ENCODE measurements around the gene ATP13A3.
A peak's percentile ranks its signal among the peaks of the same experiment; 100 is the strongest.
"Not testable (repeated sequence)": the region's sequence is repeated elsewhere in the genome, so short reads cannot be mapped to it uniquely, and the experiment has no call there.

The ATP13A3 gene

DNA sequence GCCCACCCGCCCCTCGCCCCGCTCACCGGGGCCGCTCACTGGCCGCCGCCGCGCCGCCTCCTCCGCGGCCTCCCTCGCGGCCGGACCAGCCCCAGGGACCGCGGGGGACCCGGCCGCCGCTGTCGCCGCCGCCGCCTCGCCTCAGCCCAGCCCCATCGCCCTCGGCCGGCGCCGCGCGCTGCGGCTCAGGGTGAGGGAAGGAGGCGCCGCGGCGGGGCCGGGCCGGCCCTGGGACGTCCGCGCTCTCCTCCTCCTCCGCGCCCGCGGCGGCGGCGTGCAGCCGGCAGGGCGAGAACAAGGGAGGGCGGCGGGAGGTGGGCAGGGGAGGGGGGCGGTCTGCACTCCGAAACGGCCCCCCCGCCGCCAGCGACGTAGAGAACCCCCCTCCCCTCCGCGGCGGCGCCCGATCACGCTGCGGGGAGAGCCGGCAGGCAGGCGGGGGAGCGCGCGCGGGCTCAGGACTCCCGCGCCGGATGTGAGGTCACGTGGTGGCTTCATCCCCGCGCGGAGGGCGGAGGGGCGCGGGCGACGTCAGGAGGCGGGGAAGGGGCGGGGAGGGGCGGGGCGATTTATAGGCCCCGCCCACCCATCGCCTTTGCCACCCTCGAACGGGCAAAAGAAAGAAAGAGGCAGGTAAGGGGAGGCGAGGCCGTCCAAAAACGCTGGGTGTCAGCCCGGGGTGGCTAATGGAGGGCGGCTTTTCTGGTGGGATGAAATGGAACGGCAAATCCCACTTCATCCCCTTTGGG, at the start of gene ATP13A3:
Gene ATP13A3 (minus strand): TSS at position 463 of the 749 bp plus-strand sequence. CDS start 24,812 bp downstream, outside the sequence.
- Mint-ChIP-seq H3K4me1 (ENCODE audit: low read depth) (peaks cover 45% of the 10 kb centered on the region), H3K27ac (peak within 1 kb of the TSS; percentile 95), H3K36me3 (ENCODE audit: low read depth) (peaks cover 27% of the 10 kb centered on the region), H3K4me3 (peak within 1 kb of the TSS; percentile 90), H3K9me3 (no peaks in the 10 kb centered on the region), H3K27me3 (ENCODE audit: low read depth) (no peaks in the 10 kb centered on the region)

DNA sequence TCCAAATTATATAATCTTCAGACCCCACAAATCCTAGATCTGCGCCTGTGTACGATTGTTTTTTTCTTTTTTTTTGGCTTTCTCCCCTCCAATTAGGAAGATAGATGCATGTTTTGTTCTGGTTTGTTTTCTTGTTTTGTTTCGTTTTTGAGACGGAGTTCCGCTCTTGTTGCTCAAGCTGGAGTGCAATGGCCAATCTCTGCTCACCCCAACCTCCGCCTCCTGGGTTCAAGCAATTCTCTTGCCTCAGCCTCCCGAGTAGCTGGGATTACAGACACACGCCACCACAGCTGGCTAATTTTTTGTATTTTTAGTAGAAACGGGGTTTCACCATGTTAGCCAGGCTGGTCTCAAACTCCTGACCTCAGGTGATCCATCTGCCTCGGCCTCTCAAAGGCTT, 48.4 kb upstream of the ATP13A3 start:
- H3K9me3 Mint-ChIP-seq = peaks cover 17% of the 10 kb centered on the region
- not testable (repeated sequence) for H3K4me3 Mint-ChIP-seq; H3K36me3 Mint-ChIP-seq (ENCODE audit: low read depth); H3K4me1 Mint-ChIP-seq (ENCODE audit: low read depth); H3K27ac Mint-ChIP-seq; H3K27me3 Mint-ChIP-seq (ENCODE audit: low read depth)

DNA sequence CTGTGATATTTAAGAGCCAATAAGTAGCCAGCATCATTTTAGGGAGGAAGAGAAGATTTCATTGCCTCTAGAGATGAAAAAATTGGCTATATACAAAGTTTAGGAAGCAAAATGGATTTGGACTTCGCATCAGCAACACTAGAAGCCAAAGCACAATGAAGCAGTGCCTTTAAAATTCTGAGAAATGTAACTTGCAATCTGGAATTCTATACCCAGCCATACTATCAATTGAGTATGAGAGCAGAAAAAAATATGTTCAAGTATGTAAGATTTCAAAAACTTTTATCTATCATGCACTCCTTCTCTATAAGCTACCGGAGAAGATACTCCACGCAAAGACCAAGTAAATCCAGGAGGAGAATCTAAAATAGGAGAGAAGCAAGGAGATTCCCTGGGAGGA, 47.4 kb upstream of the ATP13A3 start:
- no peak overlapping the region for H3K27ac Mint-ChIP-seq

DNA sequence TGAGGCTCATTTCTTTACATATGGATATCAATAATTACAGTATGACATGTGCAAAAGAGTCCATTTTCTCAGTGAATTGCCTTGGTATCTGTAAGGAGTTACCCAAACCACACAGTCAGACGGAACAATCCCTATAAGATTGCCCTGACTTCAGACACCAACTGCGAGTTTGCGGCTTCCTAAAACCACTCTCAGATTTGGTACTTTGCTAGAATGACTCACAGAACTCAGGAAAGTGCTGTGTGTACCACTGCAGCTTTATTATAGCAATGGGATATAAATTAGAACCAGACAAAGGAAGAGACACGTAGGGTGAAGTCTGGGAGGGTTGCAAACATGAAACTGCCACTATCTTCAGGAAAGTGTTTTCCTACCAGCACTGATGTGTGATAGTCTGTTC, 45.8 kb upstream of the ATP13A3 start:
- Mint-ChIP-seq H3K4me1 (ENCODE audit: low read depth) (peaks cover 3% of the 10 kb centered on the region), H3K27ac (no peak overlapping the region), H3K4me3 (no peak overlapping the region), H3K36me3 (ENCODE audit: low read depth) (peaks cover 5% of the 10 kb centered on the region), H3K9me3 (peaks cover 17% of the 10 kb centered on the region), H3K27me3 (ENCODE audit: low read depth) (no peaks in the 10 kb centered on the region)

More for the DNA sequence above, 47.4 kb upstream of the ATP13A3 start:
- Mint-ChIP-seq H3K36me3 (ENCODE audit: low read depth) (peaks cover 5% of the 10 kb centered on the region), H3K4me3 (no peak overlapping the region), H3K27me3 (ENCODE audit: low read depth) (no peaks in the 10 kb centered on the region), H3K9me3 (peaks cover 17% of the 10 kb centered on the region), H3K4me1 (ENCODE audit: low read depth) (no peaks in the 10 kb centered on the region)

DNA sequence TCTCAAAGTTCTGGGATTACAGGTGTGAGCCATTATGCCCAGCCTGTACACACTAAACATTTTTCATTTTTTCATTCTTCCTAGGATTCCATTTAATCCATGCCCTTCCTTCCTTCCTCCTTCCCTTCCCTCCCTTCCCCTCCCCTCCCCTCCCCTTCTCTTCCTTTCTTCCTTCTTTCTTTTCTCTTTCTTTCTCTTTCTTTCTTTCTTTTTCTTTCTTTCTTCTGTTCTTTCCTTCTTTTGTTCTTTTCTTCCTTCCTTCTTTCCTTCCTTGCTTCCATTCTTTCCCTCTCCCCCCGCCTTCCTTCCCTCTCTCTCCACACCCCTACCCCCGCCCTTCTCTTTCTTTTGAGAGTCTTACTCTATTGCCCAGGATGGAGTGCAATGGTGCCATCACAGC, 40.9 kb upstream of the ATP13A3 start:
- peaks cover 2% of the 10 kb centered on the region for H3K36me3 Mint-ChIP-seq (ENCODE audit: low read depth)
- H3K27me3 Mint-ChIP-seq (ENCODE audit: low read depth) = no peaks in the 10 kb centered on the region
- peaks cover 3% of the 10 kb centered on the region for H3K4me1 Mint-ChIP-seq (ENCODE audit: low read depth)
- no peak overlapping the region for H3K27ac Mint-ChIP-seq
- H3K9me3 Mint-ChIP-seq = no peaks in the 10 kb centered on the region
- H3K4me3 Mint-ChIP-seq = no peak overlapping the region

DNA sequence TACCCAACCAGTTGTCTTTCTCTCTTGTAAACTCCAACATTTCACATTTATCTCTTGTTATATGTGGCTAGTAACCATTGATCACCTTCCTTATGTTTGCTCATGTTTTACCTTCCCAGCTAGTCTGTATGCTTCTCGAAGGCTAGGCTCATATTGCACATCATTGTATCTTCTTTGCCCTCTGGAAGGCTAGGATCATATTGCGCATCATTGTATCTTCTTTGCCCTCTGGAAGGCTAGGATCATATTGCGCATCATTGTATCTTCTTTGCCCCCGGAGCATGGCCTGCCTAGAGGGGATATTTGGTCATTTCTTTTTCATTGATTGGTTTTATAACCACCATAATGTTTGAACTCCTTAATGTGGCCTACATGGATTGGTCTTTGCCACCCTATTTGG, 39.4 kb upstream of the ATP13A3 start:
- Mint-ChIP-seq H3K9me3 (no peaks in the 10 kb centered on the region), H3K4me3 (no peak overlapping the region), H3K27ac (no peak overlapping the region), H3K27me3 (ENCODE audit: low read depth) (no peaks in the 10 kb centered on the region), H3K36me3 (ENCODE audit: low read depth) (peaks cover 2% of the 10 kb centered on the region), H3K4me1 (ENCODE audit: low read depth) (peaks cover 7% of the 10 kb centered on the region)

DNA sequence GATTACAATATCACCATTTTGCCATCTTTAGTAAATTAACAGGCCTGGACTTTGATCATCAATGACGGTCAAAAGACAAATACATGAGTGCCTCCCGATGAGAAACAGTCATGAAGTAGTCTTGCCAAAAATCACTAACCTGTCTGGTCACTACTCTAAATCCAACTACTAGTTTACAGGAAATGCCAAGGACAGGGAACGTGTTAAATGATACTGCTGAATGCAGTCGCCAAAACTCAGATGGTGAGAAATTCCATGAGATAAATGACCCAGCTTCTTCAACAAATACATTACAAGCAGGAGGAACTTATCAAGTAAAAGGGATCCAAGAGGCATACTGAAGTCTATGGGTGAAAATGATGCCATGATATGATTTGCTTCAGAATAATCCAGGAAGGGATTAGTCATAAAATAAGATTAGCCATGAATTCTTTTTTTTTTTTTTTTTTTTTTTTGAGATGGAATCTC, 35.8 kb upstream of the ATP13A3 start:
- Mint-ChIP-seq H3K27ac (no peak overlapping the region), H3K4me3 (no peak overlapping the region), H3K4me1 (ENCODE audit: low read depth) (peaks cover 17% of the 10 kb centered on the region), H3K27me3 (ENCODE audit: low read depth) (no peaks in the 10 kb centered on the region), H3K9me3 (peaks cover 4% of the 10 kb centered on the region), H3K36me3 (ENCODE audit: low read depth) (peaks cover 8% of the 10 kb centered on the region)

DNA sequence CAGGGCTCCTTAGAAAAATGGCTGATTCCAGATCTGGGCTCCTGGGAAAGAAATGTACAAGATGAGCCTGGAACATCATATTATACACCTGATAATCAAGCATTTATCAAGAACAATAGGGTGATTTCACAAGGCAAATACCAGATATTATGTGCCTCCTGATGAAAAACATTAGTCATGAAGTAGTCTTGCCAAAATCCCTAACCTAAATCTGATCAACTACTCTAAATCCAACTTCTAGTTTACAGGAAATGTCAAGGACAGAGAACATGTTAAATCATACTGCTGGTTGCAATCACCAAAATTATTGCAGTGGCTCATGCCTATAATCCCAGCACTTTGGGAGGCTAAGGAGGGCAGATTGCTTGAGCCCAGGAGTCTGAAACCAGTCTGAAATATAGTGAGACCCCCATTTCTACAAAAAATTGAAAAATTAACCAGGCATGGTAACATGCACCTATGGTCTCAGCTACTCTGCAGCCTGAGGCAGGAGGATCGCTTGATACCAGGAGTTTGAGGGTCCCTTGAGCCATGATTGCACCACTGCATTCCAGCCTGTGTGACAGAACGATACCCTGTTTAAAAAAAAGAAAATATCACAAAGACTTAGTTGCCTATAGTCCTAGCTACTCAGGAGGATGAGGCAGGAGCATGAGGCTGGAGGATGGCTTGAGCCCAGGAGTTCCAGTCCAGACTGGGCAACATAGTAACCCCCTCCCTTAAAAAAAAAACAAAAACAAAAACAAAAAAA, 34.9 kb upstream of the ATP13A3 start:
- Mint-ChIP-seq H3K27ac (no peak overlapping the region), H3K4me1 (ENCODE audit: low read depth) (peaks cover 17% of the 10 kb centered on the region), H3K36me3 (ENCODE audit: low read depth) (peaks cover 8% of the 10 kb centered on the region), H3K9me3 (peaks cover 4% of the 10 kb centered on the region), H3K4me3 (no peak overlapping the region), H3K27me3 (ENCODE audit: low read depth) (no peaks in the 10 kb centered on the region)

DNA sequence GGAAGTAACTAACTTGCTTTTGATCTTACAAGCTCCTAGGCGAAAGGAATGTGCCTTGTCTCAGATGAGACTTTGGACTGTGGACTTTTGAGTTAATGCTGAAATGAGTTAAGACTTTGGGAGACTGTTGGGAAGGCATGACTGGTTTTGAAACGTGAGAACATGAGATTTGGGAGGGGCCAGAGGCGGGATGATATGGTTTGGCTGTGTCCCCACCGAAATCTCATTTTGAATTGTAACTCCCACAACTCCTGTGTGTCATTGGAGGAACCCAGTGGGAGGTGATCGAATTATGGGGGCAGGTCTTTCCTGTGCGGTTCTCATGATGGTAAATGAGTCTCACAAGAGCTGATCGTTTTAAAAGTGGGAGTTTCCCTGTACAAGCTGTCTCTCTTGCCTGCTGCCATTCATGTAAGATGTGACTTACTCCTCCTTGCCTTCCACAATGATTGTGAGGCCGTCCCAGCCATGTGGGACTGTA, 33.9 kb upstream of the ATP13A3 start:
- H3K9me3 Mint-ChIP-seq; H3K36me3 Mint-ChIP-seq (ENCODE audit: low read depth); H3K27me3 Mint-ChIP-seq (ENCODE audit: low read depth); H3K4me3 Mint-ChIP-seq; H3K27ac Mint-ChIP-seq: not testable (repeated sequence)
- H3K4me1 Mint-ChIP-seq (ENCODE audit: low read depth) = peaks cover 17% of the 10 kb centered on the region

DNA sequence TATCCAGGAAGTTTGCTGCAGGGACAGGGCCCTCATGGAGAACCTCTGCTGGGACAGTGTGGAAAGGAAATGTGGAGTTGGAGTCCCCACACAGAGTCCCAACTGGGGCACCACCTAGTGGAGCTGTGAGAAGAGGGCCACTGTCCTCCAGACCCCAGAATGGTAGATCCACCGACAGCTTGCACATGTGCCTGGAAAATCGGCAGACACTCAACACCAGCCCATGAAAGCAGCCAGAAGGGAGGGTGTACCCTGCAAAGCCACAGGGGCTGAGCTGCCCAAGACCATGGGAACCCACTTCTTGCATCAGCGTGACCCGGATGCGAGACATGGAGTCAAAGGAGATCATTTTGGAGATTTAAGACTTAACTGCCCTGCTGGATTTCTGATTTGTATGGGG, 33.4 kb upstream of the ATP13A3 start:
- not testable (repeated sequence) for H3K27ac Mint-ChIP-seq; H3K4me3 Mint-ChIP-seq; H3K27me3 Mint-ChIP-seq (ENCODE audit: low read depth); H3K36me3 Mint-ChIP-seq (ENCODE audit: low read depth); H3K9me3 Mint-ChIP-seq
- H3K4me1 Mint-ChIP-seq (ENCODE audit: low read depth) = peaks cover 17% of the 10 kb centered on the region

DNA sequence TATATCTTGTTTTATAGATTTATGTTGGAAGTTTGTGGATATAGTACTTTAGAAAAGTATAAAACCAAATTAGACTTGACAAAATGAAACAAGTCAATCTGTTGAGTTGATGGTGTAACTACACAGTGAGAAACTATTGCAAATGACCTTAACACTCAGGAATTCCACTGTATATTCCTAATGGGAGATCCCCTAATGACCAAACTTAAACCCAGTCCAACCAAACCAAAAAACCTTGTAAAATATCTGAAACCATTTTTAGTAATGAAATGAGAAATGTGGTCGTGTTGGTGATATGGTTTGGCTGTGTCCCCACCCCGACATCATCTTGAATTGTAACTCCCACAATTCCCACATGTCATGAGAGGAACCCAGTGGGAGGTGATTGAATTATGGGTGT, 31.9 kb upstream of the ATP13A3 start:
- Mint-ChIP-seq H3K27ac (no peak overlapping the region), H3K4me1 (ENCODE audit: low read depth) (peaks cover 19% of the 10 kb centered on the region), H3K36me3 (ENCODE audit: low read depth) (peaks cover 6% of the 10 kb centered on the region), H3K4me3 (no peak overlapping the region), H3K27me3 (ENCODE audit: low read depth) (no peaks in the 10 kb centered on the region), H3K9me3 (peaks cover 4% of the 10 kb centered on the region)

DNA sequence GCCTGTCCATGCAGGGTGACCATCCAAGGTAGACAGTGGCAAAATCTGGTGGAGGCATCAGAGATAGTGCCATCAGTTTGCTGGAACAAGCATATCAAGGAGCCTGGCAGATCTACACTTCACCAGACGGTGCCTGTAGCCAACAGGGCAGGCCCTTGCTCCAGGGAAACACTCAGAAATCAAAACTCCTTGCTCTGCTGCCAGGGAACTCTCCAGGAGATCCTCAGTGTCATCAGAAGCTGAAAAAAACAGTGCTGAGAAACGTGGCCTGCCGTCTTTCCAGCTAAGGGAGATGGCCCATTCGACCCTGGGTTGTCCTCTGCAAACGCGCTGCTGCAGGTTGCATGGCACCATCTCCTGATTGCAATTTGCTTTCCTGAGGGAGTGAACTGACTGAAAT, 30.5 kb upstream of the ATP13A3 start:
- no peak overlapping the region for H3K4me3 Mint-ChIP-seq
- no peak overlapping the region for H3K27ac Mint-ChIP-seq
- H3K36me3 Mint-ChIP-seq (ENCODE audit: low read depth) = peaks cover 6% of the 10 kb centered on the region
- H3K9me3 Mint-ChIP-seq = peaks cover 4% of the 10 kb centered on the region
- H3K4me1 Mint-ChIP-seq (ENCODE audit: low read depth) = peaks cover 19% of the 10 kb centered on the region
- no peaks in the 10 kb centered on the region for H3K27me3 Mint-ChIP-seq (ENCODE audit: low read depth)

DNA sequence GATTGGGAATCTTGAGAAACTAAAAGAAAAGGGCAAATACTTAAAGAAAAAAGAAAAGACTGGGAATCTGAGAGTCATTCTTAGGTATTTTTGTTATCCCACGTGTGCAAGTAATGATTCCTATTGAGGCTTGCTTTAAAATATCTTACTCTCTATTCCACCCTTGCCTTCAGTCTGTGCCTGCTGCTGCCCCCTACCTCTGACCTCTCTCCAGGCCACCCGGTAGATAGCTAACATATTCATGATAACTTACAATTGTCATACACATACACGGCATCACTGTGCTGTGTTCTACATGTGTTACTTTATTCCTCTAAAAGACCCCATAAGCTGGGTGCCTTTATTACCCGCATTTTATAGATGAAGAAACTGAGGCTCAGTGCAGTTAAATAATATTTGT, 27.8 kb upstream of the ATP13A3 start:
- Mint-ChIP-seq H3K27me3 (ENCODE audit: low read depth) (no peaks in the 10 kb centered on the region), H3K27ac (no peak overlapping the region), H3K4me1 (ENCODE audit: low read depth) (peaks cover 4% of the 10 kb centered on the region), H3K4me3 (no peak overlapping the region), H3K36me3 (ENCODE audit: low read depth) (peaks cover 5% of the 10 kb centered on the region), H3K9me3 (no peaks in the 10 kb centered on the region)

DNA sequence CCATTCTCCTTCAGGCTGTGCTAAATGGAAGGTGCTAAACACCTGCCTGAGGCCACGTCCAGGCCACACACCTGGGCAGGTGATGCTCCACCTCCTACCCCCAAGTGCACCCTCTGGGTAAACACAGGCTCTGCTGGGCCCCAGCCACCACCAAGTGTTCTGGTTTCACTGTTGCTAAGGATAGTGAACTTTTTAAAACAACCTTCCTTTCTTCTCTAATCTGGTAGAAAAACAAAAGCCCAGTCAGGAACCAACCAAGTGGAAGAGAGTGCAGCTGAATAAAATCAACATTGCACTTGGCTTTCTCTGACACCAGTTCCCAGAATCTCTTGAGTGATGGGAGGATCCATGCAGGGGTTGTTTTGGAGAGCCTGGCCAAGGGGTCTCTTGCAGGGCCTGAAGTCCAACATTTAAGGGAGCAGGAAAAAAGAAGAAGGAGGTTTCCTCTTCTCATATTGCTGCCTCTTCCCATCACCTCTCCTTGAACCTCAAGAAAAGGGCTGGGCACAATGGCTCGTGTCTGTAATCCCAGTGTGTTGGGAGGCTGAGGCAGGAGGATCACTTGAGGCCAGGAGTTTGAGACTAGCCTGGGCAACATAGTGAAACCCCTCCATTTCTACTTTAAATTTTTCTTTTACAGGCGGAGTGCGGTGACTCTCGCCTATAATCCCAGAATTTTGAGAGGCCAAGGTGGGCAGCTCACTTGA, 26.2 kb upstream of the ATP13A3 start:
- peaks cover 2% of the 10 kb centered on the region for H3K36me3 Mint-ChIP-seq (ENCODE audit: low read depth)
- H3K27me3 Mint-ChIP-seq (ENCODE audit: low read depth) = no peaks in the 10 kb centered on the region
- no peak overlapping the region for H3K27ac Mint-ChIP-seq
- H3K4me1 Mint-ChIP-seq (ENCODE audit: low read depth) = peaks cover 2% of the 10 kb centered on the region
- no peaks in the 10 kb centered on the region for H3K9me3 Mint-ChIP-seq
- no peak overlapping the region for H3K4me3 Mint-ChIP-seq
